Measurements from ENCODE around the gene FOXO1. TPM values are rescaled to one million over a fixed set of nuclear protein-coding genes. Genes with fewer than 3 reads are reported as not detected.

Gene FOXO1
- total and polyA plus RNA-seq, 2 of the 13 experiments (the other 11 are each of a cell fraction or from before 2014, with no cell fraction given), result 8.1 to 13.1 TPM

GRCh38 chr13:40648040-40648439, 18.4 kb downstream of the FOXO1 start:
- in situ Hi-C loops (cut with HindIII; ENCODE audit: extremely low pct_ligation_motif_present, low pct_unique_long_range_greater_than_20kb), result no loop called here
- peaks cover 64% of the 10 kb centered on the region for H3K4me1 ChIP-seq (ENCODE audit: insufficient read depth, low read length)
- no peak overlapping the region for H3K4me2 ChIP-seq (ENCODE audit: low read depth, low read length)
- no peak for FAIRE-seq
- ATAC-seq, result no peak
- ChIA-PET CTCF (ENCODE audit: low intra/inter-chr PET ratio, low total read pairs) (no interaction called here), POLR2A (no interaction called here)
- no peak for DNase-seq (ENCODE audit: low spot score)
- peaks cover 99% of the 10 kb centered on the region for H3K79me2 ChIP-seq (ENCODE audit: insufficient read depth, low read length)
- intact Hi-C loops (cut with micrococcal nuclease; ENCODE audit: unreplicated experiment), result no loop called here
- H3K27ac ChIP-seq (ENCODE audit: extremely low read length, insufficient read depth, low read length), result no peak overlapping the region
- BruUV-seq (replicated peaks), result no TSS peak
- H3K9me3 ChIP-seq (ENCODE audit: low read length), result no peaks in the 10 kb centered on the region
- peaks cover 0 to 2% of the 10 kb centered on the region in 2 experiments; a peak in 2 of 5 replicates for H3K36me3 ChIP-seq (replicated peaks in 1 of 2; ENCODE audit: control insufficient read depth in 1 of 2, insufficient read depth in 2 of 2, low read length in 2 of 2)
- TF ChIP-seq ATAD3A (CRISPR knock-in tag; IDR thresholded peaks at IDR 0.05) (no peak), ZSCAN31 (CRISPR knock-in tag; IDR thresholded peaks at IDR 0.05; ENCODE audit: low read depth) (no peak), IRF1 (CRISPR knock-in tag; IDR thresholded peaks at IDR 0.05; ENCODE audit: low read depth) (no peak), IRF2 (CRISPR knock-in tag; IDR thresholded peaks at IDR 0.05) (no peak), ZNF264 (CRISPR knock-in tag; IDR thresholded peaks at IDR 0.05) (no peak)
- TF ChIP-seq, protein P1, sequence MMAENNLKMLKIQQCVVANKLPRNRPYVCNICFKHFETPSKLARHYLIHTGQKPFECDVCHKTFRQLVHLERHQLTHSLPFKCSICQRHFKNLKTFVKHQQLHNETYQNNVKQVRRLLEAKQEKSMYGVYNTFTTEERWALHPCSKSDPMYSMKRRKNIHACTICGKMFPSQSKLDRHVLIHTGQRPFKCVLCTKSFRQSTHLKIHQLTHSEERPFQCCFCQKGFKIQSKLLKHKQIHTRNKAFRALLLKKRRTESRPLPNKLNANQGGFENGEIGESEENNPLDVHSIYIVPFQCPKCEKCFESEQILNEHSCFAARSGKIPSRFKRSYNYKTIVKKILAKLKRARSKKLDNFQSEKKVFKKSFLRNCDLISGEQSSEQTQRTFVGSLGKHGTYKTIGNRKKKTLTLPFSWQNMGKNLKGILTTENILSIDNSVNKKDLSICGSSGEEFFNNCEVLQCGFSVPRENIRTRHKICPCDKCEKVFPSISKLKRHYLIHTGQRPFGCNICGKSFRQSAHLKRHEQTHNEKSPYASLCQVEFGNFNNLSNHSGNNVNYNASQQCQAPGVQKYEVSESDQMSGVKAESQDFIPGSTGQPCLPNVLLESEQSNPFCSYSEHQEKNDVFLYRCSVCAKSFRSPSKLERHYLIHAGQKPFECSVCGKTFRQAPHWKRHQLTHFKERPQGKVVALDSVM (CRISPR knock-in tag; IDR thresholded peaks at IDR 0.05), result no peak
- TF ChIP-seq, protein P2, sequence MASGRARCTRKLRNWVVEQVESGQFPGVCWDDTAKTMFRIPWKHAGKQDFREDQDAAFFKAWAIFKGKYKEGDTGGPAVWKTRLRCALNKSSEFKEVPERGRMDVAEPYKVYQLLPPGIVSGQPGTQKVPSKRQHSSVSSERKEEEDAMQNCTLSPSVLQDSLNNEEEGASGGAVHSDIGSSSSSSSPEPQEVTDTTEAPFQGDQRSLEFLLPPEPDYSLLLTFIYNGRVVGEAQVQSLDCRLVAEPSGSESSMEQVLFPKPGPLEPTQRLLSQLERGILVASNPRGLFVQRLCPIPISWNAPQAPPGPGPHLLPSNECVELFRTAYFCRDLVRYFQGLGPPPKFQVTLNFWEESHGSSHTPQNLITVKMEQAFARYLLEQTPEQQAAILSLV (CRISPR knock-in tag; IDR thresholded peaks at IDR 0.05; ENCODE audit: borderline replicate concordance), result no peak
- TF ChIP-seq, protein P3, sequence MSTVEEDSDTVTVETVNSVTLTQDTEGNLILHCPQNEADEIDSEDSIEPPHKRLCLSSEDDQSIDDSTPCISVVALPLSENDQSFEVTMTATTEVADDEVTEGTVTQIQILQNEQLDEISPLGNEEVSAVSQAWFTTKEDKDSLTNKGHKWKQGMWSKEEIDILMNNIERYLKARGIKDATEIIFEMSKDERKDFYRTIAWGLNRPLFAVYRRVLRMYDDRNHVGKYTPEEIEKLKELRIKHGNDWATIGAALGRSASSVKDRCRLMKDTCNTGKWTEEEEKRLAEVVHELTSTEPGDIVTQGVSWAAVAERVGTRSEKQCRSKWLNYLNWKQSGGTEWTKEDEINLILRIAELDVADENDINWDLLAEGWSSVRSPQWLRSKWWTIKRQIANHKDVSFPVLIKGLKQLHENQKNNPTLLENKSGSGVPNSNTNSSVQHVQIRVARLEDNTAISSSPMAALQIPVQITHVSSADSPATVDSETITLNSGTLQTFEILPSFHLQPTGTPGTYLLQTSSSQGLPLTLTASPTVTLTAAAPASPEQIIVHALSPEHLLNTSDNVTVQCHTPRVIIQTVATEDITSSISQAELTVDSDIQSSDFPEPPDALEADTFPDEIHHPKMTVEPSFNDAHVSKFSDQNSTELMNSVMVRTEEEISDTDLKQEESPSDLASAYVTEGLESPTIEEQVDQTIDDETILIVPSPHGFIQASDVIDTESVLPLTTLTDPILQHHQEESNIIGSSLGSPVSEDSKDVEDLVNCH (CRISPR knock-in tag; IDR thresholded peaks at IDR 0.05), result no peak
- H3K27me3 ChIP-seq (ENCODE audit: control insufficient read depth in 1 of 2, insufficient read depth in 2 of 2, low read length in 2 of 2), result no peaks in the 10 kb centered on the region
- H3K4me3 ChIP-seq (replicated peaks in 1 of 3; ENCODE audit: insufficient read depth in 1 of 3, low read depth in 2 of 3, low read length in 3 of 3), result no peak overlapping the region
- no peak overlapping the region for H3K9ac ChIP-seq (ENCODE audit: insufficient read depth, low read depth, low read length)
- H4K20me1 ChIP-seq (ENCODE audit: insufficient read depth, low read length), result peaks cover 86% of the 10 kb centered on the region
- WGBS (ENCODE audit: low lambda C conversion rate), result 96% methylated on average over 2 of the region's 2 CpGs
- H2AFZ ChIP-seq (ENCODE audit: low read length), result no peak overlapping the region
